Motor neuron (in vitro differentiated cells): ENCODE measurements around the gene CD200R1. TPM values are rescaled to one million over a fixed set of nuclear protein-coding genes. Genes with fewer than 3 reads are reported as not detected.

Experiments
- ATAC-seq, 8 experiments: fragments of 200-7000 bp; cut with Tn5 transposase; replicated peaks in 6 of 8; 2 replicates each; pipeline ENCODE4 v1.8.0; 2021; ENCODE audit warnings: mild to moderate bottlenecking in 8 of 8, moderate library complexity in 8 of 8
- H3K27ac ChIP-seq, 2 donors: fragments of 250-450 bp; sonication (Bioruptor Pico); 2 replicates each; pipeline ENCODE4 v1.9.0; 2021; ENCODE audit warnings: antibody characterized with exemption in 2 of 2, mild to moderate bottlenecking in 2 of 2, moderate library complexity in 1 of 2
- H3K4me1 ChIP-seq, 2 donors: fragments of 250-450 bp; sonication (Bioruptor Pico); replicated peaks in 1 of 2; 2 replicates each; pipeline ENCODE4 v1.6.1; 2021; ENCODE audit warnings: antibody characterized with exemption in 2 of 2, mild to moderate bottlenecking in 2 of 2, moderate library complexity in 1 of 2
- H3K4me3 ChIP-seq, 5 donors: fragments of 250-450 bp; sonication (Bioruptor Pico); 2 replicates each; pipeline ENCODE4 v1.9.0; 2021; ENCODE audit warnings: antibody characterized with exemption in 5 of 5, mild to moderate bottlenecking in 5 of 5, moderate library complexity in 4 of 5
- WGBS, 10 experiments: fragments of 450-650 bp; shearing (Covaris generic); methylation state at CpG; one replicate each; pipeline ENCODE4 v1.0.0; 2022; 5-methylcytosine and 5-hydroxymethylcytosine counted together
- in situ Hi-C, 9 experiments: fragments of 400-800 bp; cut with MboI; loops; one replicate each; pipeline ENCODE4 v1.15.0; 2021; ENCODE audit warnings: low sequenced_read_pairs in 9 of 9, low pct_unique_long_range_greater_than_20kb in 2 of 9; ENCODE audit not compliant: unreplicated experiment in 9 of 9
- total RNA-seq, 8 experiments: library from RNA; unstranded; fragments of 300-600 nt; gene quantifications; 2 replicates each; pipeline versions ENCODE4 v1.2.3 to v1.2.4, GENCODE V29; 2022

Gene CD200R1
- total RNA-seq, 8 experiments from 2014 or later, result 0.05 to 0.18 (median 0.09) TPM; not detected in 2

DNA sequence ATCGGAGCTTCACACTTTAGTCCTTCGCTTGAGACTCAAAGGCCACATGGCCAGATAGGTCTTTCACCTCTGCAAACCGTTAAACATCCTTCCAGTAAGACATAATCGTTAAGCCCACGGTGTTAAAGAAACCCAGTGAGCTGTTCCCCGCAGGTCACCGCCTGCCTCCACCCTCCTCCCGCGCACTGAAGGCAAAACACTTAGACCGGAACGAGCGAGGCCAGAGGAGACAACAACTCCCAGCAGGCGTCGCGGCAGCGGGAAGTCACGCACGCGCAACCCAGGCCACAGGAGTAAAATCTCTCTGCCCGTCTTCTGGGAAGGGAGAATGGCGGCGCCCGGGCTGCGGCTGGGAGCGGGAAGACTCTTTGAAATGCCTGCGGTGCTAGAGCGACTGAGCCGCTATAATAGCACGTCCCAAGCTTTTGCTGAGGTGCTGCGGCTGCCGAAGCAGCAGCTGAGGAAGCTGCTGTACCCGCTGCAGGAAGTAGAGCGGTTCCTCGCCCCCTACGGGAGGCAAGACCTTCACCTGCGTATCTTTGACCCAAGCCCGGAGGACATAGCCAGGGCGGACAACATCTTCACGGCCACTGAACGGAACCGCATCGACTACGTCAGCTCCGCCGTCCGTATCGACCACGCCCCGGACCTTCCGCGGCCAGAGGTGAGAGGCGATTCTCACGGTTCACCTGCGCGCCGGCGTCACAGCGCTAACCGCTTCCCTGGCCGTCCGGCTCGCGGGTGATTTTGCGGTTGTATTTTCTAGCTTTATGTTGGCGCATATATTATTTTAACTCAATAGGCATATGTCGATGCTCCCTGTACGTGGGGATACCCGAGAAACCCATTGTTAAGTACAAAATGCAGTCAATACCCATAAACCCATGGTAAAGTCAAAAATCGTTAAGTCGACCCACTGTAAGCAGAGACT is 16.0 kb upstream of the CD200R1 start, which contains the start of gene GTPBP8:
Gene GTPBP8 (plus strand): TSS at position 313 of the 931 bp plus-strand sequence. CDS start 16 bp downstream, at position 329.
- H3K4me3 ChIP-seq, result peak within 1 kb of the TSS; percentile 80 to 97 (median 91)
- peak within 1 kb of the TSS; percentile 95 to 97 for H3K27ac ChIP-seq
- in situ Hi-C loops, result loop anchor here in 7 of 9 experiments (25.0 kb wide), 2 partner anchors 254 to 354 kb away; partner anchors contain the start of gene CCDC80 (in 6 of the 7)
- WGBS, 10 experiments, result 0 to 70% (median 4%) methylated on average over 1 to 30 of the region's 70 CpGs
- peaks cover 6 to 16% of the 10 kb centered on the region in 2 donors for H3K4me1 ChIP-seq
- ATAC-seq, result peak; percentile 95 to 98 (median 97)

DNA sequence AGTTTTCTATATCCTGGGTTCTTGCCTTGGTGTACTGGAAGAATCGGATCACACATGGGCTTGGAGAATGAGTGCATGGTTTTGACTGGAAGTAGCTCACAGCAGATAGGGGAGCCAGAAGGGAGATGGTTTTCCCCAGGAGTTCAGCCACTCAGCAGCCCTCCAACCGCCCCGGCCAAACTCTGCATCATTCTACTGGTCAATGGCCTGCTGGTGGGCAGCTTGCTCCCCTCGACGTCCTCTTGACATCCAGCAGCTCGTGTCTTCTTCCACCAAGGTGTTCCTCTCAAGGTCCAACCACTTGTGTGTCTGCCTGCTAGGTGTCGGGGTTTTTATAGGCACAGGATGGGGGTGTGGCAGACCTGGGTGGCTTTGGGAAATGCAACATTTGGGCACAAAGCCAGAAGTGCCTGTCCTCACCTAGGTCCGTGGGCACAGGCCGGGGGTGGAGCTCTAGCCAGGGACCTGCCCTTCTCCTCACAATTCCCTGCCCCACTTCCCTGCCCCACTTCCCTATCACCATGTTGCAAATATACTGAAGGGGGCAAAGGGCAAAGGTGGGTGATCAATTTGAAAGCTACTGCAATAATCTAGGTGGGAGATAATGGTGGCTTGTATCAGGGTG is 12.9 kb upstream of the CD200R1 start:
- no peak overlapping the region for H3K4me3 ChIP-seq
- in situ Hi-C loops, result loop anchor here in 8 of 9 experiments (10.0 to 25.0 kb wide), 3 partner anchors 251 to 351 kb away; partner anchors contain the start of gene CCDC80 (in 8 of the 8)
- H3K4me1 ChIP-seq, result peaks cover 6 to 16% of the 10 kb centered on the region in 2 donors
- no peak for ATAC-seq
- WGBS, 10 experiments, result 80 to 100% (median 86%) methylated on average over 1 to 6 of the region's 9 CpGs; no CpG with 5 or more reads in 5 of the 10 experiments
- no peak overlapping the region for H3K27ac ChIP-seq

DNA sequence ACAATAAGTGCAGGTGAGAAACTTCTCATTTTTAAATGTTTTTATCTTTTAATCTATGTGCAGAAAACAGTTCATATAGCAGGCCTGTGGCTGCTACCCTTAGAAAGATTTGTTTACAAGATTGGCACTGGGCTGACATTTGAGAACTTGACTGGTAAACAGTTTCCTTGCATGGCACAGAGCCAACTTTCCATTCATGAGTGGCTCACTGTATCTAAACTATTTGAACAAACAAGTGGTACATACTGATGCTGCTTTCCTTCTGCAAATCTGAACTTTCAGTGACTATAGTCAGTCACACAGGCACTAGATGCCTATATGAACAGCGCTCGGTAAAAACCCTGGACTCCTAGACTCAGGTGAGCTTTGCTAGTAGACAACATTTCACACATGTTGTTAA is 9.6 kb upstream of the CD200R1 start:
- Histone ChIP-seq H3K27ac (no peak overlapping the region), H3K4me3 (no peak overlapping the region), H3K4me1 (no peaks in the 10 kb centered on the region)
- no peak for ATAC-seq
- 93 to 100% (median 97%) methylated on average over 1 to 2 of the region's 2 CpGs; no CpG with 5 or more reads in 4 of the 10 experiments for WGBS, 10 experiments
- in situ Hi-C loops, result loop anchor here in 8 of 9 experiments (10.0 to 25.0 kb wide), 3 partner anchors 247 to 347 kb away; partner anchors contain the start of gene CCDC80 (in 8 of the 8)

DNA sequence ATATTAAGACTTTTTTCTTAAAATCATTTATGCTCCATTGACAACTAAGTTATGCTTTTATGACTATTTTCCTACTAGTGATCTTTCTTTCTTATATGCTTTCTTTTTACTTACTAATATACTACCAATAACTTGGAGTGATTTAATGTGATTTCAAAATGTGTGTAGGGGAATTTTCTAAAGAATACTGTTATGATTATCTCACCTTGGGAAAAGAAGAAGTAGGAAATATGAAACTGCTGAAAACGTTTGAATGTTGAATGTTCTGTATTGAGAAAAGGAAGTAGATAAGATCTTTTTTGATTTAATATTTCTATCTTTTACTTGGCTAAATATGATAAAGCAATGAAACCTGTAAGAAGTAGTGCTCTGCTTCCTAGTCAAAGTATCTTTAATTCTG is 7.8 kb upstream of the CD200R1 start:
- in situ Hi-C loops, result loop anchor here in 8 of 9 experiments (10.0 to 25.0 kb wide), 3 partner anchors 245 to 345 kb away; partner anchors contain the start of gene CCDC80 (in 8 of the 8)
- 0 to 56% (median 38%) methylated on average over 1 of the region's 1 CpG; no CpG with 5 or more reads in 1 of the 10 experiments for WGBS, 10 experiments
- H3K4me1 ChIP-seq, result no peaks in the 10 kb centered on the region
- ATAC-seq, result no peak
- H3K27ac ChIP-seq, result no peak overlapping the region
- no peak overlapping the region for H3K4me3 ChIP-seq

DNA sequence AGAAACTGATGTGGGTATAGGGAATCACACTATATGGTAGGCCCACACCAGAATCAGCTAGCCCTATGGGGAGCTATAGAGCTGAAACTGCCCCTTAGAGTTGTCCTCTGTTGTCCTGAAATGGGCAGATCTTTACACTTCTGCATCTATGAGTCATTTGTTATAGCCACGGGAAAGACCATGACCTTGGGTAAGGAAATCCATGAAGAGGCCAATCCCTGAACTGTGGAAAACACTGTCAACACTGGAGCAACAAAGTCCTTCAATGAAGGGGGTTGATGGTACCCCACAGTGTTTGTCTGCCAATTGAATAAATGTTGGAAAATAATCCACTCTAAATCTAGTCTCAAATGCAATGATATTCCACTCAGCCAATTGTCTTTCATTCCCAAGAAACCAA is 5.2 kb upstream of the CD200R1 start:
- in situ Hi-C loops, result loop anchor here in 8 of 9 experiments (10.0 to 25.0 kb wide), 3 partner anchors 243 to 343 kb away; partner anchors contain the start of gene CCDC80 (in 8 of the 8)
- WGBS, 10 experiments, result 0 to 43% (median 0%) methylated on average over 1 of the region's 1 CpG; no CpG with 5 or more reads in 5 of the 10 experiments
- Histone ChIP-seq H3K4me1 (no peaks in the 10 kb centered on the region), H3K4me3 (no peak overlapping the region), H3K27ac (no peak overlapping the region)
- ATAC-seq, result peak in 1 of 8 experiments; percentile 45

DNA sequence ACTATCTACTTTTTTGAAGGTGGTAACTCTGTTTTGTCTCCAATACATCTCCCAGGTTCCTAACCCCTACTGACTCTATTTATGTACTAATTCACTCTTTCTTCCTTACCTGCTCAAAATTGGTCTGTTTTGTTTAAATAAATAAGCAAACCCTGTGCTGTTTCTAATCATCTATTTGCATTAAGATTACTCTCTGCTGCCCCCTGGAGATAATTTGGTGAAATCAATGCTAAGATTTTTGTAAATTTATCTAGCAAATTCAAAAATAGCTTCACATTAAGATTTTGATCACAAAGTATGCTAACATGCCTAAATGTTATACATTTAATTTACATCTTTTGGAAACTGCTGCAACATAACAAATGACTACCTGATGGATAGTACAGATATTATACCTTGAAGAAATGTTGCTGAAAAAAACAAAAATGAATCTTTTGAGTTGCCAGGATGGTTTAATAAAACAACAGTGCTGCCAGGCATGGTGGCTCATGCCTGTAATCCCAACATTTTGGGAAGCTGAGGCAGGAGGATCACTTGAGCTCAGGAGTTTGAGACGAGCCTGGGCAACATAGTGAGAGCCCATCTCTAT is 4.4 kb upstream of the CD200R1 start:
- in situ Hi-C loops, result loop anchor here in 7 of 9 experiments (10.0 to 25.0 kb wide), 3 partner anchors 242 to 342 kb away; partner anchors contain the start of gene CCDC80 (in 6 of the 7)
- Histone ChIP-seq H3K4me3 (no peak overlapping the region), H3K27ac (no peak overlapping the region), H3K4me1 (no peaks in the 10 kb centered on the region)
- peak in 2 of 8 experiments; percentile 21 to 26 for ATAC-seq
- 0 to 88% (median 80%) methylated on average over 1 of the region's 1 CpG; no CpG with 5 or more reads in 1 of the 10 experiments for WGBS, 10 experiments

DNA sequence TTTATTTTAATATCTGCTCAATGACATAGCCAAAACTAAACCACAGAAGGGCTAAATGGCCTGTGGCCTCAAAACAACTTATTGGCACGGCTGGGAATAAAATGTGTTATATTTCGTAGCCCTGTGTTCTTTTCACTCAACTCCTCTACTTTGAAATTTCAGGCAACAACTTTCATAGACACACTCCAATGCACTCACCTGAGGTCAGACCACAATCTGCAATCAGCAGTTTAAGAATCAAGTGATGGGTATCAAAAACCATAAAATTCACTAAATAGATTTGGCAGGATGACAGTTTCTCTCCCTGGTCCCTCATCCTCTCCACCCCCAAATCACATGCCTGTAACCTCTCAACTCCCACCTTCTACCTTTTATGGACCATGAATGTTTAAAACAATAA is 2.0 kb upstream of the CD200R1 start:
- in situ Hi-C loops, result loop anchor here in 7 of 9 experiments (10.0 to 25.0 kb wide), 3 partner anchors 240 to 340 kb away; partner anchors contain the start of gene CCDC80 (in 6 of the 7)
- WGBS, 10 experiments, result 25 to 100% (median 70%) methylated on average over 1 to 2 of the region's 2 CpGs; no CpG with 5 or more reads in 2 of the 10 experiments
- no peak for ATAC-seq

DNA sequence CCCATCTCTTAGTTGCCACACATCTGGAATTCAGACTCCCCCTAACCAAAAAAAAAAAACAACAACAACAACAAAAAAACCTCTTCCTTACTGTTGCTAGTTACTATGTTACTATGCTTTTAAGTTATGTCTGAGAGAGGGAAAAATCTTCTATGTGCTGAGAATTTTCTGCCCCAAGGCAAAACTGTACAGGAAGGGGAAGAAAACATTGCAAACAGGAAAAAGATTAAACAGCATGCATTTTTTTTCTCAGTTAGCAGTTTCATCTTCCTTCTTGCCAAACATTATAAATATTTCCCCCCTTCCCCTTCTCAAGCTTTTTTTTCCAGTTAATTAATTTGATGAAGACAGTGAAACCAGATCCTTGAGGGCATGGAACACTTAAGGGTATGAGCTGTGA is 1.1 kb upstream of the CD200R1 start:
- in situ Hi-C loops, result loop anchor here in 7 of 9 experiments (10.0 to 25.0 kb wide), 3 partner anchors 239 to 339 kb away; partner anchors contain the start of gene CCDC80 (in 6 of the 7)
- ATAC-seq, result no peak
- no peak overlapping the region for H3K4me3 ChIP-seq
- no peak overlapping the region for H3K27ac ChIP-seq
- H3K4me1 ChIP-seq, result no peaks in the 10 kb centered on the region

More for the DNA sequence above, 2.0 kb upstream of the CD200R1 start:
- Histone ChIP-seq H3K27ac (no peak overlapping the region), H3K4me1 (no peaks in the 10 kb centered on the region), H3K4me3 (no peak overlapping the region)

DNA sequence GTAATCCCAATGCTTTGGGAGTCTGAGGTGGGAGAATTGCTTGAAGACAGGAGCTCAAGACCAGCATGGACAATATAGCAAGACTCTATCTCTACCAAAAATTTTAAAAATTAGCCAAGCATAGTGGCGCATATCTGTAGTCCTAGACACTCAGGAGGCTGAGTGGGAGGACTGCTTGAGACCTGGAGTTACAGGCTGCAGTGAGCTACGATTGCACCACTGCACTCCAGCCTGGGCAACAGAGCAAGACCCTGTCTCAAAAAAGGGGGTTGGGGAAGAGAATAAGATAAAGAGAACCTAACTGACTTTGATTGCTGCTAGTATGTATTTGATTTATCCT is 755 bp downstream of the CD200R1 start:
- Histone ChIP-seq H3K4me3 (no peak overlapping the region), H3K4me1 (no peaks in the 10 kb centered on the region), H3K27ac (no peak overlapping the region)
- 11 to 100% (median 76%) methylated on average over 1 to 2 of the region's 2 CpGs; no CpG with 5 or more reads in 2 of the 10 experiments for WGBS, 10 experiments
- no peak for ATAC-seq
- in situ Hi-C loops, result loop anchor here in 1 of 9 experiments (10.0 kb wide), 1 partner anchor 239 kb away; no protein-coding TSS in a partner anchor

DNA sequence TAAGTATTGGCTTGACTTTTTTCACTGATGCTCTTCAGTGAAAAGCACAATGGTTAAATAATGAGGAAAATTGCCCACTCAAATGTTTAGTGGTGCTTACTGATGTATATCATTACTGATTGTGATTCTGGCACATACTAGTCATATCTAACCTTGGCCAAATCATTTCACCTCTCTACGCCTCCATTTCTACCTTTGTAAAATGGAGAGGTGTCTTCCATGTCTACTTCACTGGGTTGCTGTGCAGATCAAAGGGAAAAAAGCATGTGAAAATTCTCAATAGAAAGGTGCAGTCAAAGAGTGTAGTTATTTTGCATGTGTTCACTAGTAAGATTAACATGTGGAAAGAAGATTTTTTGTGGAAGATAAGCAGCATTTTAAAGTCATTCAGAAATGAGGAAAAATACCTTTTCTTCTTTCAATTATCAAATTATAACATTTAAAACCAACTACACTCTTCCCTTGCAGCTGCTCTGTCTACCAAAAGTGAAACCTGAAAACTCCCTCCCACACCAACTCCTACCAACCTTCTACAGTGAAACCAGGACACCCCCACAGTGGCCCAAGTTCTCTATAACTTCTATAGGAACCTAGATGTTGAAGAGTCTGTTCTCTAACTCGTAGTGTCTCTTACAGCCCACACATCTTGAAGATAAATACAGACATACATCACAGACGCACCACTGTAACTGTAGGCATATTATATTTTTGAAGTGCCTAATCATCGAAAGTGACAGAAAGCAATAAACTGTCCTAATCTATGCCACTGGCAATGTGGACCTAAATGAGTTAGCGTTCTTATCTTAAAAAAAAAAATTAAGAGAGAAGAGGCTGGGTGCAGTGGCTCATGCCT is 1.4 kb downstream of the CD200R1 start:
- in situ Hi-C loops, result loop anchor here in 1 of 9 experiments (10.0 kb wide), 1 partner anchor 239 kb away; no protein-coding TSS in a partner anchor
- no peaks in the 10 kb centered on the region for H3K4me1 ChIP-seq
- H3K27ac ChIP-seq, result no peak overlapping the region
- no peak overlapping the region for H3K4me3 ChIP-seq
- WGBS, 10 experiments, result 17 to 100% (median 77%) methylated on average over 1 to 4 of the region's 5 CpGs; no CpG with 5 or more reads in 2 of the 10 experiments
- no peak for ATAC-seq

DNA sequence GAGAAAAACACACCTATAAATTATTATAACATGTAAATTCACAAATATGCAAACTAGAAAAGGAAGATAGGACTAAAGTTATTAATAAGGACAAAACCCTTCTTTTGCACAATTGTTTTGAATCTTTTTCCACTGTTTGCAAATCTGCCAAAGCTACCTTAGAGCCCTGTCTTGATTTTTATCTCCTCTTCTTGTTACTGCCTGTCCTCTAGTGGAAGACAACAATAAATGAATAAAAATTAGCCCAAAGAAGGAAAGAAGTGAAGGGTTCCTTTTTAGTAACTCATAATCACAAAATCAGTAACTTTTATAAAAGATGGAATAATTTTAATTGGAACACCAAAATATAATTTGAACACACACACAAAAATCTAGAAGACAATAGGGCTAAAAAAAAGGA is 2.7 kb downstream of the CD200R1 start:
- ATAC-seq, result no peak
- no peaks in the 10 kb centered on the region for H3K4me1 ChIP-seq
- no peak overlapping the region for H3K4me3 ChIP-seq
- in situ Hi-C loops, result loop anchor here in 1 of 9 experiments (10.0 kb wide), 1 partner anchor 237 kb away; no protein-coding TSS in a partner anchor
- no peak overlapping the region for H3K27ac ChIP-seq
